GM23338 (cell line): Measurements from ENCODE around the gene ADIPOR1. TPM values are rescaled to one million over a fixed set of nuclear protein-coding genes. Genes with fewer than 3 reads are reported as not detected.

Experiments
- ATAC-seq: fragments of 200-7000 bp; cut with Tn5 transposase; 3 replicates; pipeline ENCODE4 v1.9.1; 2020
- DNase-seq: peaks from one replicate; pipeline ENCODE4 v3.0.0-alpha.2; 2015; ENCODE audit warnings: low spot score
- H2AFZ ChIP-seq: fragments of 200-600 bp; sonication (generic); 2 replicates; pipeline ENCODE4 v1.8.0; 2016; ENCODE audit warnings: antibody characterized with exemption, mild to moderate bottlenecking, moderate library complexity
- H3F3A ChIP-seq: fragments of 200-600 bp; sonication (generic); replicated peaks from 2 replicates; pipeline ENCODE4 v1.8.0; 2017; ENCODE audit warnings: antibody characterized with exemption, mixed run types, low read depth
- H3K27ac ChIP-seq: fragments of 200-600 bp; sonication (generic); 2 replicates; pipeline ENCODE4 v1.6.1; 2016; ENCODE audit warnings: low read depth
- H3K27me3 ChIP-seq: fragments of 200-600 bp; sonication (generic); 2 replicates; pipeline ENCODE4 v1.8.0; 2016; ENCODE audit warnings: mild to moderate bottlenecking, mixed run types, moderate library complexity; ENCODE audit not compliant: insufficient read depth
- H3K36me3 ChIP-seq: fragments of 200-600 bp; sonication (generic); 2 replicates; pipeline ENCODE4 v1.8.0; 2016; ENCODE audit warnings: mild to moderate bottlenecking; ENCODE audit not compliant: insufficient read depth
- H3K4me1 ChIP-seq: fragments of 200-600 bp; sonication (generic); 2 replicates; pipeline ENCODE4 v1.8.0; 2016; ENCODE audit warnings: mild to moderate bottlenecking, moderate library complexity; ENCODE audit not compliant: insufficient read depth
- H3K4me2 ChIP-seq: fragments of 200-600 bp; sonication (generic); 2 replicates; pipeline ENCODE4 v1.7.1; 2017; ENCODE audit warnings: mixed run types
- H3K4me3 ChIP-seq: fragments of 200-600 bp; sonication (generic); 2 replicates; pipeline ENCODE4 v1.6.1; 2016; ENCODE audit warnings: mixed run types
- H3K79me2 ChIP-seq: fragments of 200-600 bp; sonication (generic); replicated peaks from 2 replicates; pipeline ENCODE4 v1.8.0; 2017; ENCODE audit warnings: mild to moderate bottlenecking; ENCODE audit not compliant: insufficient read depth
- H3K9me2 ChIP-seq: fragments of 200-600 bp; sonication (generic); 2 replicates; pipeline ENCODE4 v1.8.0; 2017; ENCODE audit not compliant: insufficient read depth
- H4K20me1 ChIP-seq: fragments of 200-600 bp; sonication (generic); replicated peaks from 2 replicates; pipeline ENCODE4 v1.8.0; 2017; ENCODE audit warnings: mild to moderate bottlenecking; ENCODE audit not compliant: insufficient read depth
- H3K27ac Mint-ChIP-seq: 2 replicates; pipeline ENCODE4 v1.8.0; 2020; ENCODE audit warnings: inconsistent platforms, mild to moderate bottlenecking, moderate library complexity, mixed read lengths
- H3K27me3 Mint-ChIP-seq: 3 replicates; pipeline ENCODE4 v1.8.0; 2022; ENCODE audit warnings: low read depth, mild to moderate bottlenecking, moderate library complexity, mixed read lengths, inconsistent platforms; ENCODE audit not compliant: insufficient read depth, poor library complexity
- H3K36me3 Mint-ChIP-seq: 3 replicates; pipeline ENCODE4 v1.8.0; 2021; ENCODE audit warnings: low read depth, mild to moderate bottlenecking, inconsistent platforms, moderate library complexity, mixed read lengths
- H3K4me1 Mint-ChIP-seq: 3 replicates; pipeline ENCODE4 v1.8.0; 2020; ENCODE audit warnings: mild to moderate bottlenecking, inconsistent platforms, mixed read lengths
- H3K4me3 Mint-ChIP-seq: 3 replicates; pipeline ENCODE4 v1.8.0; 2021; ENCODE audit warnings: moderate library complexity, mild to moderate bottlenecking, inconsistent platforms, mixed read lengths
- H3K9me3 Mint-ChIP-seq: 3 replicates; pipeline ENCODE4 v1.8.0; 2020; ENCODE audit warnings: moderate library complexity, mild to moderate bottlenecking, inconsistent platforms, mixed read lengths
- CREB1 ChIP-seq: fragments of 250-450 bp; sonication (Bioruptor Pico); IDR thresholded peaks from 2 replicates; pipeline ENCODE4 v1.5.0; 2020; ENCODE audit warnings: low read depth, mild to moderate bottlenecking, moderate library complexity
- JUNB ChIP-seq: IDR thresholded peaks from one replicate; pipeline ENCODE4 v1.6.1; 2016; ENCODE audit warnings: antibody characterized with exemption; ENCODE audit not compliant: unreplicated experiment
- POLR2AphosphoS5 ChIP-seq: IDR thresholded peaks from 2 replicates; pipeline ENCODE4 v1.6.1; 2016; ENCODE audit warnings: antibody characterized with exemption, low read depth
- REST ChIP-seq: IDR thresholded peaks from one replicate; pipeline ENCODE4 v1.6.1; 2018; ENCODE audit warnings: antibody characterized with exemption; ENCODE audit not compliant: unreplicated experiment
- ZNF331 ChIP-seq: fragments of 250-450 bp; sonication (Bioruptor Pico); IDR thresholded peaks from 2 replicates; pipeline ENCODE4 v1.5.0; 2020; ENCODE audit warnings: low read depth, mild to moderate bottlenecking, moderate library complexity
- polyA plus RNA-seq: library from polyadenylated mRNA; unstranded; fragments of >200 nt; fragmentation: Nextera tagmentation; extraction: Ambion mirVana; gene quantifications from 2 replicates; pipeline ENCODE4 v1.2.1, GENCODE V29; 2016
- total RNA-seq: library from RNA; depleted of rRNA; stranded (reverse); fragments of >200 nt; shearing (Covaris generic); gene quantifications from 2 replicates; pipeline ENCODE4 v1.2.3, GENCODE V29; 2014
- TF ChIP-seq, protein P1 (sequence below): fragments of 250-450 bp; sonication (Bioruptor Pico); IDR thresholded peaks from 2 replicates; pipeline ENCODE4 v1.5.0; 2020; ENCODE audit warnings: mild to moderate bottlenecking, moderate library complexity

Gene ADIPOR1
- total and polyA plus RNA-seq, 2 experiments from 2014 or later: 47.2 to 59.1 TPM

DNA sequence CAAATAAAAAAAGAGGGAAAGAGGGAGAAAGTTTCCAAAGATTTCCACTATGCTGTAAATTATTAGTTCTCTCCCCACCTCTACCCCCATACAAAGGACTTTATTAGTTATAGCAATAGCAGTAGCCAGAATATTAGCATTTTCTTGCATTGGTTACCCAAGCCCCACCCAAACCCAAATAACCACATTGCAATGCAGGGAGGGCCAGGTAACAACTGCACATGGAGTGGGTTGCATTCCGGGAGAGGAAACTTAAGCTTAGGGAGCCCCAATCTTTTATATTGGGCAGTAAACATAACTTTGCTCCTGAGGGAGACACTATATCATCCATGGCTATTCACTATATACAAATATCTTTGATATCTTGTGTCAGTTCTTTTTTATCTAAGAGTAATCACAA is 6.0 kb downstream of the ADIPOR1 start (continued):
- no peak for TF ChIP-seq REST
- TF ChIP-seq, protein P1, sequence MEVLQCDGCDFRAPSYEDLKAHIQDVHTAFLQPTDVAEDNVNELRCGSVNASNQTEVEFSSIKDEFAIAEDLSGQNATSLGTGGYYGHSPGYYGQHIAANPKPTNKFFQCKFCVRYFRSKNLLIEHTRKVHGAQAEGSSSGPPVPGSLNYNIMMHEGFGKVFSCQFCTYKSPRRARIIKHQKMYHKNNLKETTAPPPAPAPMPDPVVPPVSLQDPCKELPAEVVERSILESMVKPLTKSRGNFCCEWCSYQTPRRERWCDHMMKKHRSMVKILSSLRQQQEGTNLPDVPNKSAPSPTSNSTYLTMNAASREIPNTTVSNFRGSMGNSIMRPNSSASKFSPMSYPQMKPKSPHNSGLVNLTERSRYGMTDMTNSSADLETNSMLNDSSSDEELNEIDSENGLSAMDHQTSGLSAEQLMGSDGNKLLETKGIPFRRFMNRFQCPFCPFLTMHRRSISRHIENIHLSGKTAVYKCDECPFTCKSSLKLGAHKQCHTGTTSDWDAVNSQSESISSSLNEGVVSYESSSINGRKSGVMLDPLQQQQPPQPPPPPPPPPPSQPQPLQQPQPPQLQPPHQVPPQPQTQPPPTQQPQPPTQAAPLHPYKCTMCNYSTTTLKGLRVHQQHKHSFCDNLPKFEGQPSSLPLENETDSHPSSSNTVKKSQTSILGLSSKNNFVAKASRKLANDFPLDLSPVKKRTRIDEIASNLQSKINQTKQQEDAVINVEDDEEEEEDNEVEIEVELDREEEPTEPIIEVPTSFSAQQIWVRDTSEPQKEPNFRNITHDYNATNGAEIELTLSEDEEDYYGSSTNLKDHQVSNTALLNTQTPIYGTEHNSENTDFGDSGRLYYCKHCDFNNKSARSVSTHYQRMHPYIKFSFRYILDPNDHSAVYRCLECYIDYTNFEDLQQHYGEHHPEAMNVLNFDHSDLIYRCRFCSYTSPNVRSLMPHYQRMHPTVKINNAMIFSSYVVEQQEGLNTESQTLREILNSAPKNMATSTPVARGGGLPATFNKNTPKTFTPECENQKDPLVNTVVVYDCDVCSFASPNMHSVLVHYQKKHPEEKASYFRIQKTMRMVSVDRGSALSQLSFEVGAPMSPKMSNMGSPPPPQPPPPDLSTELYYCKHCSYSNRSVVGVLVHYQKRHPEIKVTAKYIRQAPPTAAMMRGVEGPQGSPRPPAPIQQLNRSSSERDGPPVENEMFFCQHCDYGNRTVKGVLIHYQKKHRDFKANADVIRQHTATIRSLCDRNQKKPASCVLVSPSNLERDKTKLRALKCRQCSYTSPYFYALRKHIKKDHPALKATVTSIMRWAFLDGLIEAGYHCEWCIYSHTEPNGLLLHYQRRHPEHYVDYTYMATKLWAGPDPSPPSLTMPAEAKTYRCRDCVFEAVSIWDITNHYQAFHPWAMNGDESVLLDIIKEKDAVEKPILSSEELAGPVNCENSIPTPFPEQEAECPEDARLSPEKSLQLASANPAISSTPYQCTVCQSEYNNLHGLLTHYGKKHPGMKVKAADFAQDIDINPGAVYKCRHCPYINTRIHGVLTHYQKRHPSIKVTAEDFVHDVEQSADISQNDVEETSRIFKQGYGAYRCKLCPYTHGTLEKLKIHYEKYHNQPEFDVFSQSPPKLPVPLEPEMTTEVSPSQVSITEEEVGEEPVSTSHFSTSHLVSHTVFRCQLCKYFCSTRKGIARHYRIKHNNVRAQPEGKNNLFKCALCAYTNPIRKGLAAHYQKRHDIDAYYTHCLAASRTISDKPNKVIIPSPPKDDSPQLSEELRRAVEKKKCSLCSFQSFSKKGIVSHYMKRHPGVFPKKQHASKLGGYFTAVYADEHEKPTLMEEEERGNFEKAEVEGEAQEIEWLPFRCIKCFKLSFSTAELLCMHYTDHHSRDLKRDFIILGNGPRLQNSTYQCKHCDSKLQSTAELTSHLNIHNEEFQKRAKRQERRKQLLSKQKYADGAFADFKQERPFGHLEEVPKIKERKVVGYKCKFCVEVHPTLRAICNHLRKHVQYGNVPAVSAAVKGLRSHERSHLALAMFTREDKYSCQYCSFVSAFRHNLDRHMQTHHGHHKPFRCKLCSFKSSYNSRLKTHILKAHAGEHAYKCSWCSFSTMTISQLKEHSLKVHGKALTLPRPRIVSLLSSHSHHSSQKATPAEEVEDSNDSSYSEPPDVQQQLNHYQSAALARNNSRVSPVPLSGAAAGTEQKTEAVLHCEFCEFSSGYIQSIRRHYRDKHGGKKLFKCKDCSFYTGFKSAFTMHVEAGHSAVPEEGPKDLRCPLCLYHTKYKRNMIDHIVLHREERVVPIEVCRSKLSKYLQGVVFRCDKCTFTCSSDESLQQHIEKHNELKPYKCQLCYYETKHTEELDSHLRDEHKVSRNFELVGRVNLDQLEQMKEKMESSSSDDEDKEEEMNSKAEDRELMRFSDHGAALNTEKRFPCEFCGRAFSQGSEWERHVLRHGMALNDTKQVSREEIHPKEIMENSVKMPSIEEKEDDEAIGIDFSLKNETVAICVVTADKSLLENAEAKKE (CRISPR knock-in tag): no peak

- TF ChIP-seq ZNF331 (CRISPR knock-in tag): no peak
- no peak for TF ChIP-seq POLR2AphosphoS5
- no peak for TF ChIP-seq JUNB
- no peak for TF ChIP-seq CREB1 (CRISPR knock-in tag)
- no peak overlapping the region for H3K27ac Mint-ChIP-seq
- Histone ChIP-seq H2AFZ (no peak overlapping the region), H3K36me3 (peaks cover 21% of the 10 kb centered on the region; the same call in 1 of the 2 replicates), H3K4me1 (no peaks in the 10 kb centered on the region), H3F3A (no peaks in the 10 kb centered on the region), H3K27me3 (no peaks in the 10 kb centered on the region), H3K4me2 (no peak overlapping the region), H3K4me3 (no peak overlapping the region), H4K20me1 (peaks cover 49% of the 10 kb centered on the region), H3K9me2 (no peaks in the 10 kb centered on the region), H3K27ac (no peak overlapping the region), H3K79me2 (peaks cover 57% of the 10 kb centered on the region)
- H3K27me3 Mint-ChIP-seq: no peaks in the 10 kb centered on the region
- peaks cover 4% of the 10 kb centered on the region for H3K4me1 Mint-ChIP-seq
- no peaks in the 10 kb centered on the region for H3K9me3 Mint-ChIP-seq
- no peak overlapping the region for H3K4me3 Mint-ChIP-seq
- peaks cover 30% of the 10 kb centered on the region for H3K36me3 Mint-ChIP-seq
- ATAC-seq: no peak
- no peak for DNase-seq
These were observed 6.7 kb downstream of the ADIPOR1 start for GRCh38 chr1:202951437-202951836.
